Measurements from ENCODE around the gene CEP97.
"Not testable (repeated sequence)": the region's sequence is repeated elsewhere in the genome, so short reads cannot be mapped to it uniquely, and the experiment has no call there.

GRCh38 chr3:101745934-101746333 is 21.5 kb downstream of the CEP97 start:
- TF ChIP-seq CTCF, POLR2A (IDR thresholded peaks at IDR 0.05): not testable (repeated sequence)

Data from adrenal gland (tissue), 5 donors.